Loucy (cell line): ENCODE results near the gene GABRR1.

Experiments used
- H2AFZ ChIP-seq: fragments of 200-600 bp; sonication (generic); 2 replicates; pipeline ENCODE4 v1.6.0; 2016; ENCODE audit warnings: antibody characterized with exemption, mild to moderate bottlenecking, low read length, moderate library complexity
- H3F3A ChIP-seq: fragments of 200-600 bp; 2 replicates; pipeline ENCODE4 v1.6.0; 2016; ENCODE audit warnings: antibody characterized with exemption, low read depth, mild to moderate bottlenecking
- H3K27me3 ChIP-seq: fragments of 200-600 bp; sonication (generic); 2 replicates; pipeline ENCODE4 v1.6.1; 2014; ENCODE audit warnings: low read length, mild to moderate bottlenecking; ENCODE audit not compliant: insufficient read depth, poor library complexity, severe bottlenecking
- H3K36me3 ChIP-seq: fragments of 200-600 bp; sonication (generic); 2 replicates; pipeline ENCODE4 v1.6.1; 2016; ENCODE audit warnings: low read length; ENCODE audit not compliant: insufficient read depth
- H3K4me1 ChIP-seq: fragments of 200-600 bp; sonication (generic); 2 replicates; pipeline ENCODE4 v1.5.1; 2014; ENCODE audit warnings: low read length, mild to moderate bottlenecking; ENCODE audit not compliant: insufficient read depth, poor library complexity, severe bottlenecking
- H3K4me2 ChIP-seq: fragments of 200-600 bp; sonication (generic); 2 replicates; pipeline ENCODE4 v1.6.0; 2014; ENCODE audit warnings: antibody characterized with exemption, low read length, low read depth, mild to moderate bottlenecking; ENCODE audit not compliant: poor library complexity, severe bottlenecking
- H3K4me3 ChIP-seq: fragments of 200-600 bp; sonication (generic); 2 replicates; pipeline ENCODE4 v1.5.1; 2014; ENCODE audit warnings: low read length, mild to moderate bottlenecking, mixed read lengths; ENCODE audit not compliant: poor library complexity, severe bottlenecking
- H3K79me2 ChIP-seq: fragments of 200-600 bp; sonication (generic); 2 replicates; pipeline ENCODE4 v1.6.1; 2014; ENCODE audit warnings: low read length; ENCODE audit not compliant: insufficient read depth
- H3K9ac ChIP-seq: fragments of 200-600 bp; sonication (generic); 2 replicates; pipeline ENCODE4 v1.6.0; 2014; ENCODE audit warnings: mild to moderate bottlenecking, low read depth, low read length, moderate library complexity; ENCODE audit not compliant: poor library complexity, severe bottlenecking
- H3K9me2 ChIP-seq: fragments of 200-600 bp; sonication (generic); replicated peaks from 2 replicates; pipeline ENCODE4 v1.6.1; 2016; ENCODE audit warnings: low read depth, low read length, mixed read lengths
- H3K9me3 ChIP-seq: fragments of 200-600 bp; sonication (generic); 2 replicates; pipeline ENCODE4 v1.6.1; 2014; ENCODE audit warnings: mild to moderate bottlenecking, antibody characterized with exemption, low read length, low read depth; ENCODE audit not compliant: insufficient read depth
- H4K20me1 ChIP-seq: fragments of 200-600 bp; sonication (generic); 2 replicates; pipeline ENCODE4 v1.6.0; 2014; ENCODE audit warnings: antibody characterized with exemption, low read length, mild to moderate bottlenecking; ENCODE audit not compliant: insufficient read depth, poor library complexity, severe bottlenecking
- EZH2phosphoT487 ChIP-seq: fragments of 200-600 bp; IDR thresholded peaks from 2 replicates; pipeline ENCODE4 v1.6.1; 2018; ENCODE audit warnings: antibody characterized with exemption, mild to moderate bottlenecking, moderate library complexity, borderline replicate concordance
- TF ChIP-seq, protein P1 (sequence below): fragments of 200-600 bp; sonication (generic); conservative IDR thresholded peaks from 2 replicates; pipeline ENCODE4 v1.5.1; 2014; ENCODE audit warnings: mild to moderate bottlenecking, antibody characterized with exemption, low read length

GABRR1 gene

DNA sequence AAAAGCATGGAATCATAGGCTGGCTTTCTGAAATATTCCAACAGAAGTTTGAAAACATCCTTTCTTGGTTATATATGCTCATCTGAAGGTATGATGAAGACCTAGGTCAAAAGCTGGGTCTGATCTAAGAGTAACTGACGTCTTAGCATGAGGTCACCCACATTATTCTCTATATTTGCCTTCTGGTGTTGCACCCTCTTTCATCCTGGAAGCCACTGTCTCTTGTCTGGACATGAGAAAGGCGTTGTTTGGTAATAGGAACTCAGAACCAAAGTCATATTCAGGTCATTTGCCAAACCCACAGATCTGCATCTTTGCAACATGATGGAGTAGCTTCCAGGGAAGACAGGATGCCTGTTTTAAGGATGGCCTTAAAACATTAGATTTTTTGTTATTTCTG, 17.6 kb downstream of the GABRR1 start:
- Histone ChIP-seq H3K4me3 (no peak overlapping the region), H3K9ac (no peak overlapping the region), H3K27me3 (no peaks in the 10 kb centered on the region), H4K20me1 (no peaks in the 10 kb centered on the region), H3K9me2 (no peaks in the 10 kb centered on the region), H3K79me2 (no peaks in the 10 kb centered on the region), H3K4me2 (no peak overlapping the region), H3F3A (no peaks in the 10 kb centered on the region), H3K4me1 (no peaks in the 10 kb centered on the region), H3K9me3 (peaks cover 4% of the 10 kb centered on the region; the same call in 1 of the 2 replicates), H3K36me3 (no peaks in the 10 kb centered on the region), H2AFZ (no peak overlapping the region)
- TF ChIP-seq EZH2phosphoT487, result no peak
- TF ChIP-seq, protein P1, sequence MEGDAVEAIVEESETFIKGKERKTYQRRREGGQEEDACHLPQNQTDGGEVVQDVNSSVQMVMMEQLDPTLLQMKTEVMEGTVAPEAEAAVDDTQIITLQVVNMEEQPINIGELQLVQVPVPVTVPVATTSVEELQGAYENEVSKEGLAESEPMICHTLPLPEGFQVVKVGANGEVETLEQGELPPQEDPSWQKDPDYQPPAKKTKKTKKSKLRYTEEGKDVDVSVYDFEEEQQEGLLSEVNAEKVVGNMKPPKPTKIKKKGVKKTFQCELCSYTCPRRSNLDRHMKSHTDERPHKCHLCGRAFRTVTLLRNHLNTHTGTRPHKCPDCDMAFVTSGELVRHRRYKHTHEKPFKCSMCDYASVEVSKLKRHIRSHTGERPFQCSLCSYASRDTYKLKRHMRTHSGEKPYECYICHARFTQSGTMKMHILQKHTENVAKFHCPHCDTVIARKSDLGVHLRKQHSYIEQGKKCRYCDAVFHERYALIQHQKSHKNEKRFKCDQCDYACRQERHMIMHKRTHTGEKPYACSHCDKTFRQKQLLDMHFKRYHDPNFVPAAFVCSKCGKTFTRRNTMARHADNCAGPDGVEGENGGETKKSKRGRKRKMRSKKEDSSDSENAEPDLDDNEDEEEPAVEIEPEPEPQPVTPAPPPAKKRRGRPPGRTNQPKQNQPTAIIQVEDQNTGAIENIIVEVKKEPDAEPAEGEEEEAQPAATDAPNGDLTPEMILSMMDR, result no peak

DNA sequence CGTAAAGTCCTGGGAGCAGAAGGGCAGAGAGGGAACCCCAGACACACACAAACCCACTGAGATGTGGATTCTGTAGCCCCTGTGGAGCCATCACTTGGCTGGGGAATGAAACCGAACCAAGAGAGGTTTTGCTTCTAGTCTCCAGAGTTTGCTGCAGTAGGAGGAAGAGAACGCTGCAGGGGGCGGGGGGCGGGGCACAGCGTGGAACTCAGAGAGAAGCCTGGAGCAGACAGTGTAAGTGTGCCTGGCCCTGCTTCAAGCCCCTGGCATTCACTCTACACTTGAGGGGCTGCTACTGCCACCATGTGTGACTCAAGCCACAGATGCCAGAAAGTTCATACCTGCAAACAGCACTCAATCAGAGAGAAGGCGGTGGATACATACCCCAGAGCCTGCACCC, 18.9 kb downstream of the GABRR1 start:
- no peak overlapping the region for H3K4me2 ChIP-seq
- no peaks in the 10 kb centered on the region for H3K36me3 ChIP-seq
- peaks cover 9% of the 10 kb centered on the region; the same call in 1 of the 2 replicates for H3K9me3 ChIP-seq
- H3F3A ChIP-seq, result no peaks in the 10 kb centered on the region
- no peak overlapping the region for H2AFZ ChIP-seq
- no peaks in the 10 kb centered on the region for H3K4me1 ChIP-seq
- H4K20me1 ChIP-seq, result no peaks in the 10 kb centered on the region
- TF ChIP-seq, protein P1, result no peak
- TF ChIP-seq EZH2phosphoT487, result no peak
- H3K9ac ChIP-seq, result no peak overlapping the region
- H3K27me3 ChIP-seq, result no peaks in the 10 kb centered on the region
- no peak overlapping the region for H3K4me3 ChIP-seq
- H3K9me2 ChIP-seq, result no peaks in the 10 kb centered on the region
- H3K79me2 ChIP-seq, result no peaks in the 10 kb centered on the region

DNA sequence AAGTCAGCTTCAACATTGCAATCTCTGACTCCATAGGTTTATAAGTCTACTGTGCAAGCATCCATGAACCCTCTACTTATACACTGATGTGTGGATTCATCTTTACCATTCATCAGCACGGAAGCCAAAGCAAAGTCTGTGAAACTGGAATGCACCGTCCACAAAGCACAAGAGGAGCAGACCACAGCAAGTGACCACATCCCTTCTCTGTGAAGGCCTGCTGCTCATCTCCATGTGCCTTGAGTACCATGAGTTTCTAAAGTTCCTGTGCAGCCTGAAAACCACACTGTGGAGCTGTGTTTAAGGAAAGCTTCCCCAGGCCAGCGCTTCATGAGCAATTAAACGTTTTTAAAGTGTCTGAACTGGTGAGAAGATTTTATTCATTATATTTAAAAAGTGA, 20.0 kb downstream of the GABRR1 start:
- no peak overlapping the region for H2AFZ ChIP-seq
- H3K4me1 ChIP-seq, result no peaks in the 10 kb centered on the region
- no peaks in the 10 kb centered on the region for H4K20me1 ChIP-seq
- no peaks in the 10 kb centered on the region for H3K36me3 ChIP-seq
- H3K9me2 ChIP-seq, result no peaks in the 10 kb centered on the region
- no peak for TF ChIP-seq EZH2phosphoT487
- TF ChIP-seq, protein P1, result no peak
- H3K4me2 ChIP-seq, result no peak overlapping the region
- H3K79me2 ChIP-seq, result no peaks in the 10 kb centered on the region
- H3K27me3 ChIP-seq, result no peaks in the 10 kb centered on the region
- H3K9ac ChIP-seq, result no peak overlapping the region
- H3K4me3 ChIP-seq, result no peak overlapping the region
- H3F3A ChIP-seq, result no peaks in the 10 kb centered on the region
- H3K9me3 ChIP-seq, result peaks cover 9% of the 10 kb centered on the region; the same call in 1 of the 2 replicates
